ENCODE data around the gene CUL1. TPM values are rescaled to one million over a fixed set of nuclear protein-coding genes. Genes with fewer than 3 reads are reported as not detected.

The CUL1 gene
- total and polyA plus RNA-seq, 2 experiments from 2014 or later: 35.6 to 71.3 TPM

GRCh38 chr7:148809856-148810255, 111.2 kb downstream of the CUL1 start:
- Mint-ChIP-seq H3K27ac (peak overlapping the region; percentile 55), H3K4me1 (peaks cover 16% of the 10 kb centered on the region), H3K27me3 (ENCODE audit: insufficient read depth, low read depth, poor library complexity) (peaks cover 6% of the 10 kb centered on the region), H3K9me3 (no peaks in the 10 kb centered on the region), H3K36me3 (ENCODE audit: low read depth) (peaks cover 77% of the 10 kb centered on the region), H3K4me3 (no peak overlapping the region)
- Histone ChIP-seq H3K27ac (ENCODE audit: low read depth) (no peak overlapping the region), H3K27me3 (ENCODE audit: insufficient read depth) (no peaks in the 10 kb centered on the region), H3K4me2 (no peak overlapping the region), H3K4me3 (no peak overlapping the region), H3F3A (replicated peaks; ENCODE audit: low read depth) (0 out of 2 replicates have a peak, but pooled peaks cover 4% of the 10 kb centered on the region), H3K9me2 (ENCODE audit: insufficient read depth) (no peaks in the 10 kb centered on the region), H2AFZ (no peak overlapping the region), H4K20me1 (replicated peaks; ENCODE audit: insufficient read depth) (peaks cover 3% of the 10 kb centered on the region; the same call in 1 of the 2 replicates), H3K4me1 (ENCODE audit: insufficient read depth) (0 out of 2 replicates have a peak, but pooled peaks cover 5% of the 10 kb centered on the region), H3K36me3 (ENCODE audit: insufficient read depth) (peaks cover 23% of the 10 kb centered on the region), H3K79me2 (replicated peaks; ENCODE audit: insufficient read depth) (no peaks in the 10 kb centered on the region)
- DNase-seq (ENCODE audit: low spot score) (peak; percentile 44), ATAC-seq (peak; percentile 84)
- TF ChIP-seq EZH2 (IDR thresholded peaks at IDR 0.05; ENCODE audit: low read depth, unreplicated experiment) (no peak), EZH2phosphoT487 (IDR thresholded peaks at IDR 0.05; ENCODE audit: unreplicated experiment) (no peak), ZNF114 (CRISPR knock-in tag; IDR thresholded peaks at IDR 0.05) (no peak), STAT1 (IDR thresholded peaks at IDR 0.05; ENCODE audit: unreplicated experiment) (no peak), ZNF331 (CRISPR knock-in tag; IDR thresholded peaks at IDR 0.05; ENCODE audit: low read depth) (no peak), CREB1 (CRISPR knock-in tag; IDR thresholded peaks at IDR 0.05; ENCODE audit: low read depth) (no peak), JUNB (IDR thresholded peaks at IDR 0.05; ENCODE audit: unreplicated experiment) (no peak), POLR2AphosphoS5 (IDR thresholded peaks at IDR 0.05; ENCODE audit: low read depth) (no peak), CTCF (conservative IDR thresholded peaks at IDR 0.05; ENCODE audit: low read depth in 2 of 2) (no peak), NANOG (IDR thresholded peaks at IDR 0.05; ENCODE audit: borderline replicate concordance) (no peak)

- 0 out of 2 replicates have a peak, but pooled peaks cover 4% of the 10 kb centered on the region for H3F3A ChIP-seq (replicated peaks; ENCODE audit: low read depth)
- no peak for TF ChIP-seq JUNB (IDR thresholded peaks at IDR 0.05; ENCODE audit: unreplicated experiment)
- no peak for TF ChIP-seq ZNF114 (CRISPR knock-in tag; IDR thresholded peaks at IDR 0.05)
- TF ChIP-seq POLR2AphosphoS5 (IDR thresholded peaks at IDR 0.05; ENCODE audit: low read depth): no peak
- TF ChIP-seq REST (IDR thresholded peaks at IDR 0.05; ENCODE audit: unreplicated experiment): no peak
- TF ChIP-seq ETS1 (IDR thresholded peaks at IDR 0.05): no peak
- TF ChIP-seq STAT1 (IDR thresholded peaks at IDR 0.05; ENCODE audit: unreplicated experiment): no peak
- no peak for TF ChIP-seq CTCF (conservative IDR thresholded peaks at IDR 0.05; ENCODE audit: low read depth in 2 of 2)
- TF ChIP-seq EZH2phosphoT487 (IDR thresholded peaks at IDR 0.05; ENCODE audit: unreplicated experiment): no peak
- no peak for TF ChIP-seq EZH2 (IDR thresholded peaks at IDR 0.05; ENCODE audit: low read depth, unreplicated experiment)
- no peak for TF ChIP-seq ZNF331 (CRISPR knock-in tag; IDR thresholded peaks at IDR 0.05; ENCODE audit: low read depth)
Observed at GRCh38 chr7:148811892-148812291, 113.2 kb downstream of the CUL1 start.

More at GRCh38 chr7:148811892-148812291, 113.2 kb downstream of the CUL1 start:
- H3K4me3 Mint-ChIP-seq: no peak overlapping the region
- H3K27me3 ChIP-seq (ENCODE audit: insufficient read depth): no peaks in the 10 kb centered on the region
- no peak overlapping the region for H3K4me3 ChIP-seq
- H3K4me1 Mint-ChIP-seq: peaks cover 16% of the 10 kb centered on the region
- 0 out of 2 replicates have a peak overlapping the region, but pooled peaks have one; percentile 40 for H3K27ac ChIP-seq (ENCODE audit: low read depth)
- no peak for DNase-seq (ENCODE audit: low spot score)
- peaks cover 75% of the 10 kb centered on the region for H3K36me3 Mint-ChIP-seq (ENCODE audit: low read depth)
- 0 out of 2 replicates have a peak, but pooled peaks cover 5% of the 10 kb centered on the region for H3K4me1 ChIP-seq (ENCODE audit: insufficient read depth)
- H3K79me2 ChIP-seq (replicated peaks; ENCODE audit: insufficient read depth): no peaks in the 10 kb centered on the region
- peaks cover 6% of the 10 kb centered on the region for H3K27me3 Mint-ChIP-seq (ENCODE audit: insufficient read depth, low read depth, poor library complexity)
- H3K4me2 ChIP-seq: no peak overlapping the region
- no peaks in the 10 kb centered on the region for H3K9me3 Mint-ChIP-seq
- peaks cover 3% of the 10 kb centered on the region; the same call in 1 of the 2 replicates for H4K20me1 ChIP-seq (replicated peaks; ENCODE audit: insufficient read depth)
- H3K9me2 ChIP-seq (ENCODE audit: insufficient read depth): no peaks in the 10 kb centered on the region
- no peak overlapping the region for H3K27ac Mint-ChIP-seq
- H3K36me3 ChIP-seq (ENCODE audit: insufficient read depth): peaks cover 17% of the 10 kb centered on the region
- no peak for ATAC-seq
- no peak overlapping the region for H2AFZ ChIP-seq
